WTC11 (cell line): ENCODE results near the gene KLHDC3. TPM values are rescaled to one million over a fixed set of nuclear protein-coding genes. Genes with fewer than 3 reads are reported as not detected.

ENCODE experiments used
- ATAC-seq: fragments of 200-7000 bp; cut with Tn5 transposase; 2 replicates; pipeline ENCODE4 v1.10.0; 2021; ENCODE audit warnings: mild to moderate bottlenecking, moderate library complexity
- CTCF ChIA-PET: fragments of 300-600 bp; sonication (Branson Sonifier 250); formaldehyde crosslinking; loops from one replicate; lab custom pipeline; 2021; ENCODE audit warnings: antibody characterized with exemption; lab: Charles Lee
- POLR2A ChIA-PET: fragments of 350-600 bp; sonication (Branson Sonifier 250); formaldehyde crosslinking; loops from one replicate; lab custom pipeline; 2021; ENCODE audit warnings: antibody characterized with exemption; lab: Charles Lee
- DNase-seq: peaks from one replicate; pipeline ENCODE4 v3.0.0; 2021; ENCODE audit warnings: low spot score
- H3K27ac Mint-ChIP-seq: 2 replicates; pipeline ENCODE4 v1.8.0; 2021; ENCODE audit warnings: mixed read lengths
- H3K27me3 Mint-ChIP-seq: 2 replicates; pipeline ENCODE4 v1.8.0; 2021; ENCODE audit warnings: low read depth, mild to moderate bottlenecking, moderate library complexity, mixed read lengths
- H3K36me3 Mint-ChIP-seq: 2 replicates; pipeline ENCODE4 v1.8.0; 2021; ENCODE audit warnings: mixed read lengths
- H3K4me1 Mint-ChIP-seq: 2 replicates; pipeline ENCODE4 v1.8.0; 2022; ENCODE audit warnings: mixed read lengths
- H3K4me3 Mint-ChIP-seq: 2 replicates; pipeline ENCODE4 v1.8.0; 2021; ENCODE audit warnings: mild to moderate bottlenecking, moderate library complexity, mixed read lengths
- H3K9me3 Mint-ChIP-seq: 2 replicates; pipeline ENCODE4 v1.8.0; 2021; ENCODE audit warnings: mixed read lengths
- AFF4 ChIP-seq: sonication (generic); formaldehyde crosslinking; IDR thresholded peaks from 2 replicates; pipeline ENCODE4 v1.8.1; 2023; ENCODE audit warnings: mild to moderate bottlenecking, missing genetic modification reagents, borderline replicate concordance
- ARID4B ChIP-seq: sonication (generic); formaldehyde crosslinking; IDR thresholded peaks from 2 replicates; pipeline ENCODE4 v1.8.0; 2023; ENCODE audit warnings: missing genetic modification reagents, mild to moderate bottlenecking, borderline replicate concordance
- CREB1 ChIP-seq: sonication (generic); formaldehyde crosslinking; IDR thresholded peaks from 2 replicates; pipeline ENCODE4 v1.8.0; 2023; ENCODE audit warnings: mild to moderate bottlenecking, missing genetic modification reagents
- E2F1 ChIP-seq: sonication (generic); formaldehyde crosslinking; IDR thresholded peaks from 2 replicates; pipeline ENCODE4 v1.8.0; 2022; ENCODE audit warnings: mild to moderate bottlenecking, missing genetic modification reagents
- ELF4 ChIP-seq: sonication (generic); formaldehyde crosslinking; IDR thresholded peaks from 2 replicates; pipeline ENCODE4 v1.8.1; 2022; ENCODE audit warnings: low read depth, mild to moderate bottlenecking, moderate library complexity, missing genetic modification reagents
- ERG ChIP-seq: fragments of 250-450 bp; sonication (Bioruptor Pico); IDR thresholded peaks from 2 replicates; pipeline ENCODE4 v1.8.0; 2021; ENCODE audit warnings: mild to moderate bottlenecking
- ETV6 ChIP-seq: sonication (generic); formaldehyde crosslinking; IDR thresholded peaks from 2 replicates; pipeline ENCODE4 v1.8.1; 2022; ENCODE audit warnings: mild to moderate bottlenecking, missing genetic modification reagents
- FOXJ3 ChIP-seq: sonication (generic); formaldehyde crosslinking; IDR thresholded peaks from 2 replicates; pipeline ENCODE4 v1.9.0; 2021; ENCODE audit warnings: missing genetic modification reagents, mild to moderate bottlenecking, borderline replicate concordance
- FOXP4 ChIP-seq: sonication (generic); formaldehyde crosslinking; IDR thresholded peaks from 2 replicates; pipeline ENCODE4 v1.8.0; 2022; ENCODE audit warnings: mild to moderate bottlenecking, missing genetic modification reagents
- JAZF1 ChIP-seq: fragments of 250-450 bp; sonication (Bioruptor Pico); IDR thresholded peaks from 2 replicates; pipeline ENCODE4 v1.9.0; 2021; ENCODE audit warnings: moderate library complexity, mild to moderate bottlenecking, inconsistent platforms
- NR1H2 ChIP-seq: sonication (generic); formaldehyde crosslinking; IDR thresholded peaks from 2 replicates; pipeline ENCODE4 v1.9.0; 2021; ENCODE audit warnings: mild to moderate bottlenecking, moderate library complexity, missing genetic modification reagents
- OVOL2 ChIP-seq: fragments of 250-450 bp; sonication (Bioruptor Pico); IDR thresholded peaks from 2 replicates; pipeline ENCODE4 v1.9.0; 2021; ENCODE audit warnings: mild to moderate bottlenecking, borderline replicate concordance
- PRDM15 ChIP-seq: sonication (generic); formaldehyde crosslinking; IDR thresholded peaks from 2 replicates; pipeline ENCODE4 v1.8.0; 2022; ENCODE audit warnings: missing genetic modification reagents
- RORB ChIP-seq: fragments of 250-450 bp; sonication (Bioruptor Pico); IDR thresholded peaks from 2 replicates; pipeline ENCODE4 v1.9.0; 2021; ENCODE audit warnings: mild to moderate bottlenecking
- SMAD4 ChIP-seq: sonication (generic); formaldehyde crosslinking; IDR thresholded peaks from 2 replicates; pipeline ENCODE4 v1.8.0; 2022; ENCODE audit warnings: mild to moderate bottlenecking, missing genetic modification reagents
- SP1 ChIP-seq: sonication (generic); formaldehyde crosslinking; conservative IDR thresholded peaks from 2 replicates; pipeline ENCODE4 v1.8.1; 2022; ENCODE audit warnings: missing genetic modification reagents
- TCF7 ChIP-seq: sonication (generic); formaldehyde crosslinking; IDR thresholded peaks from 2 replicates; pipeline ENCODE4 v1.8.0; 2022; ENCODE audit warnings: mild to moderate bottlenecking, low read depth, missing genetic modification reagents, moderate library complexity
- ZNF512 ChIP-seq: sonication (generic); formaldehyde crosslinking; IDR thresholded peaks from 2 replicates; pipeline ENCODE4 v1.8.1; 2022; ENCODE audit warnings: missing genetic modification reagents, borderline replicate concordance
- total RNA-seq: library from RNA; stranded (reverse); gene quantifications from 3 replicates; pipeline ENCODE4 v1.2.3, GENCODE V29; 2021

Gene KLHDC3
- total RNA-seq, 1 experiment from 2014 or later: 172 TPM

- TF ChIP-seq FOXP4 (no peak), TCF7 (CRISPR knock-in tag) (no peak), AFF4 (CRISPR knock-in tag) (no peak), SP1 (CRISPR knock-in tag) (no peak), ETV6 (CRISPR knock-in tag) (no peak), SMAD4 (CRISPR knock-in tag) (no peak), FOXJ3 (CRISPR knock-in tag) (no peak), RORB (CRISPR knock-in tag) (no peak), PRDM15 (no peak)
- TF ChIP-seq, all 79 proteins: peak for 0
Observed at GRCh38 chr6:42979523-42980177, 34.4 kb upstream of the KLHDC3 start (continued).

- Mint-ChIP-seq H3K9me3 (no peaks in the 10 kb centered on the region), H3K27me3 (no peaks in the 10 kb centered on the region), H3K27ac (peak overlapping the region; percentile 5; the same call in 1 of the 2 replicates), H3K36me3 (no peaks in the 10 kb centered on the region), H3K4me1 (peaks cover 30% of the 10 kb centered on the region), H3K4me3 (no peak overlapping the region)
- ATAC-seq (no peak), DNase-seq (no peak)
- ChIA-PET POLR2A (no interaction called here), CTCF (no interaction called here)
- no peak for TF ChIP-seq ERG (CRISPR knock-in tag)
- no peak for TF ChIP-seq NR1H2 (CRISPR knock-in tag)
- TF ChIP-seq OVOL2 (CRISPR knock-in tag): no peak
- no peak for TF ChIP-seq JAZF1 (CRISPR knock-in tag)
- no peak for TF ChIP-seq ELF4 (CRISPR knock-in tag)
- TF ChIP-seq E2F1 (CRISPR knock-in tag): no peak
- TF ChIP-seq SP1 (CRISPR knock-in tag): no peak
- TF ChIP-seq ZNF512 (CRISPR knock-in tag): no peak
- TF ChIP-seq CREB1 (CRISPR knock-in tag): no peak
- no peak for TF ChIP-seq ARID4B
Observed at GRCh38 chr6:42981836-42982235, 32.2 kb upstream of the KLHDC3 start.
